Kidney (tissue), 14 donors: ENCODE results near the gene PRKCZ. TPM values are rescaled to one million over a fixed set of nuclear protein-coding genes. Genes with fewer than 3 reads are reported as not detected.

Source experiments
- DNase-seq, 5 donors: peaks; one replicate each; pipeline ENCODE4 v3.0.0-alpha.2; 2013 to 2020
- FAIRE-seq: peaks from 2 replicates; lab custom pipeline; 2012; peaks lifted over from hg19 to GRCh38; lab: Jason Lieb, UNC
- H3K27ac ChIP-seq, 2 donors: one replicate each; pipeline ENCODE4 v1.7.0; 2013; ENCODE audit warnings: low read depth in 2 of 2, low read length in 2 of 2, inconsistent platforms in 1 of 2
- H3K27me3 ChIP-seq: one replicate; pipeline ENCODE4 v1.7.1; 2013; ENCODE audit warnings: low read length, inconsistent platforms; ENCODE audit not compliant: control insufficient read depth, insufficient read depth
- H3K36me3 ChIP-seq, 3 donors: one replicate each; pipeline versions ENCODE4 v1.7.0 to v1.7.1; 2013; ENCODE audit warnings: low read length in 3 of 3, control low read depth in 1 of 3, inconsistent platforms in 1 of 3; ENCODE audit not compliant: insufficient read depth in 3 of 3, control insufficient read depth in 2 of 3
- H3K4me1 ChIP-seq, 3 donors: one replicate each; pipeline versions ENCODE4 v1.7.0 to v1.7.1; 2013; ENCODE audit warnings: low read length in 3 of 3, inconsistent platforms in 1 of 3, low read depth in 1 of 3; ENCODE audit not compliant: control insufficient read depth in 2 of 3, insufficient read depth in 2 of 3
- H3K4me3 ChIP-seq, 3 donors: one replicate each; pipeline versions ENCODE4 v1.7.0 to v1.8.1; 2013; ENCODE audit warnings: low read length in 3 of 3, control low read depth in 1 of 3, inconsistent platforms in 1 of 3
- H3K9ac ChIP-seq, 3 donors: one replicate each; pipeline versions ENCODE4 v1.7.0 to v1.7.1; 2013; ENCODE audit warnings: low read length in 3 of 3, control low read depth in 1 of 3, inconsistent platforms in 1 of 3
- H3K9me3 ChIP-seq, 3 donors: one replicate each; pipeline versions ENCODE4 v1.7.0 to v1.7.1; 2013; ENCODE audit warnings: low read length in 3 of 3, control low read depth in 1 of 3, inconsistent platforms in 1 of 3; ENCODE audit not compliant: control insufficient read depth in 2 of 3, insufficient read depth in 1 of 3
- intact Hi-C: fragments of 100-400 bp; cut with DNase I; formaldehyde crosslinking; loops from one replicate; pipeline ENCODE4 v1.11.1; 2022
- polyA plus RNA-seq: library from polyadenylated mRNA; stranded (reverse); fragments of 350-450 nt; fragmentation: Illumina TruSeq; extraction: RNeasy Lipid Tissue Mini Kit (QIAGEN cat#74804); gene quantifications from one replicate; pipeline ENCODE4 v1.2.3, GENCODE V29; 2014; ENCODE audit warnings: low read depth, low replicate concordance; ENCODE audit not compliant: insufficient read depth
- total RNA-seq: library from RNA; stranded (reverse); fragmentation: NEBNext Ultra II Directional; extraction: Animal tissue kit (Norgen Biotek cat#: 25700); gene quantifications from one replicate; pipeline ENCODE4 v1.2.1, GENCODE V29; 2021
- TF ChIP-seq, protein P1 (sequence below): IDR thresholded peaks from 3 replicates; pipeline ENCODE4 v1.5.1; 2012; ENCODE audit warnings: mild to moderate bottlenecking, moderate library complexity, borderline replicate concordance; ENCODE audit not compliant: insufficient read depth; ENCODE audit errors: extremely low read depth
- donor health status: control.
- donor health status: control.
- donor health status: control.
- donor health status: control.
- donor health status: control.
- donor health status: DM: yes; HTN: yes; CAD: no.
- donor health status: Normal renal cell carcinoma (clear cell type).

The PRKCZ gene
- total and polyA plus RNA-seq, 2 donors from 2014 or later: 24.7 to 42.4 TPM

DNA sequence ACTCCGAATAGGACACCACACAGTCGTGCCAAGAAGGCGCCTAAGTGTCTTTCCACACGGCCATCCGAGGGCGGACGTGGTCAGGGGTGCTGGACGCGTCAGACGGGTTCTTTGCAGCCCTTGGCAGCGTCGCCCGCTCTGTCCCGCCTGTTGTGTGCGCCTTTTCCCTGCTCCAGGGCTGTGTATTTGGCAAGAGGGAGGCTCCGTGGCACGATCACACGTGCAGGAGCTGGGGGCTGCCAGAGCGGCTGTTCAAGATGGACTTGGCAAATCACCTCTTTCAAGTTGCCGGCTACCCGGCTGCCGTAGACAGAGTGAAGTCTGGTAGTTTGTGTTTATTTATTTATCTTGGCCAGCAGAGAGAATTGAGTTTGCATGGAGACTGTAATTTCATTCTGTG, 31.9 kb downstream of the PRKCZ start:
- H3K9ac ChIP-seq: no peak overlapping the region
- peaks cover 0 to 11% (median 0%) of the 10 kb centered on the region in 3 donors for H3K9me3 ChIP-seq
- H3K27me3 ChIP-seq: no peaks in the 10 kb centered on the region
- H3K36me3 ChIP-seq: peaks cover 0 to 7% (median 0%) of the 10 kb centered on the region in 3 donors
- no peak overlapping the region for H3K27ac ChIP-seq
- intact Hi-C loops: no loop called here
- no peaks in the 10 kb centered on the region for H3K4me1 ChIP-seq
- TF ChIP-seq, protein P1, sequence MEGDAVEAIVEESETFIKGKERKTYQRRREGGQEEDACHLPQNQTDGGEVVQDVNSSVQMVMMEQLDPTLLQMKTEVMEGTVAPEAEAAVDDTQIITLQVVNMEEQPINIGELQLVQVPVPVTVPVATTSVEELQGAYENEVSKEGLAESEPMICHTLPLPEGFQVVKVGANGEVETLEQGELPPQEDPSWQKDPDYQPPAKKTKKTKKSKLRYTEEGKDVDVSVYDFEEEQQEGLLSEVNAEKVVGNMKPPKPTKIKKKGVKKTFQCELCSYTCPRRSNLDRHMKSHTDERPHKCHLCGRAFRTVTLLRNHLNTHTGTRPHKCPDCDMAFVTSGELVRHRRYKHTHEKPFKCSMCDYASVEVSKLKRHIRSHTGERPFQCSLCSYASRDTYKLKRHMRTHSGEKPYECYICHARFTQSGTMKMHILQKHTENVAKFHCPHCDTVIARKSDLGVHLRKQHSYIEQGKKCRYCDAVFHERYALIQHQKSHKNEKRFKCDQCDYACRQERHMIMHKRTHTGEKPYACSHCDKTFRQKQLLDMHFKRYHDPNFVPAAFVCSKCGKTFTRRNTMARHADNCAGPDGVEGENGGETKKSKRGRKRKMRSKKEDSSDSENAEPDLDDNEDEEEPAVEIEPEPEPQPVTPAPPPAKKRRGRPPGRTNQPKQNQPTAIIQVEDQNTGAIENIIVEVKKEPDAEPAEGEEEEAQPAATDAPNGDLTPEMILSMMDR: no peak
- DNase-seq (peak in 1 of 5 donors; percentile 73), FAIRE-seq (no peak)
- H3K4me3 ChIP-seq: no peak overlapping the region

DNA sequence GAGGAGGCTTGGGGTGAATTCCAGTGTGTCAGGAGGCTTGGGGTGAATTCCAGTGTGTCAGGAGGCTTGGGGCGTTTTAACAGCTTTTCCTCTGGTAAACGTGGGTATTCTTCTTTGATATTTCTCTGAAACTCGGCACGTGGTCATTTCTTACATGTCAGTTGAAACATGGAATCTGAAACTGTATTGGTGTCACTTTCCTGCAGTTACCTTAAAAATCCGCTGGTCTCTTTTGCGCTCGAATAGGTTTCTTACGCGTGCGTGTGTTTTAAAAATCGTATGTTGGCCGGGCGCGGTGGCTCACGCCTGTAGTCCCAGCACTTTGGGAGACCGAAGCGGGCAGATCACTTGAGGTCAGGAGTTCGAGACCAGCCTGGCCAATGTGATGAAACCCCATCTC, 33.5 kb downstream of the PRKCZ start:
- Histone ChIP-seq H3K4me3 (no peak overlapping the region), H3K27ac (no peak overlapping the region), H3K36me3 (no peaks in the 10 kb centered on the region), H3K9ac (no peak overlapping the region), H3K4me1 (peaks cover 0 to 9% (median 2%) of the 10 kb centered on the region in 3 donors), H3K9me3 (no peaks in the 10 kb centered on the region), H3K27me3 (no peaks in the 10 kb centered on the region)
- FAIRE-seq (no peak), DNase-seq (no peak)
- intact Hi-C loops: no loop called here
- TF ChIP-seq, protein P1: no peak

DNA sequence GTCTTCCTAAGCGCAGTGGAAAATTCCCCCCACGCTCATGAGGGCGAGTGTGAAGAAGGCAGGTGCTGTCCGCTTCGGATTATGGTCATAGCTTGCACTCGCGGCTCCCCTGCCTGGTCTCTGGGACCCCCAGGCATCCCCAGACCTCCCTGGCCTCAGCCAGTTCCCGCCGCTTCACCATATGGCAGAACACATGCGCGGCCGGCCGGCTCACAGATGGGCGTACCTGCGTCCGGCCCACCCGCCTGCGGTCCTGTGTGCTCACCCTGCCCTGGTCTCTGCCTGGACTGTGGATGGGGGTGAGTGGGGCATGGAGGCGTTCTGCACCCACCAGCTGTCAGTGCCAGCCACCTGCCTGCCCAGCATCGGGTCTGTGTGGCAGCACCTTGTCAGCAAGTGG, 34.1 kb downstream of the PRKCZ start:
- no peak overlapping the region for H3K9ac ChIP-seq
- intact Hi-C loops: no loop called here
- no peaks in the 10 kb centered on the region for H3K27me3 ChIP-seq
- DNase-seq (no peak), FAIRE-seq (no peak)
- H3K4me1 ChIP-seq: peaks cover 0 to 9% (median 4%) of the 10 kb centered on the region in 3 donors
- no peak overlapping the region for H3K27ac ChIP-seq
- TF ChIP-seq, protein P1: no peak
- H3K36me3 ChIP-seq: no peaks in the 10 kb centered on the region
- no peaks in the 10 kb centered on the region for H3K9me3 ChIP-seq
- H3K4me3 ChIP-seq: no peak overlapping the region

DNA sequence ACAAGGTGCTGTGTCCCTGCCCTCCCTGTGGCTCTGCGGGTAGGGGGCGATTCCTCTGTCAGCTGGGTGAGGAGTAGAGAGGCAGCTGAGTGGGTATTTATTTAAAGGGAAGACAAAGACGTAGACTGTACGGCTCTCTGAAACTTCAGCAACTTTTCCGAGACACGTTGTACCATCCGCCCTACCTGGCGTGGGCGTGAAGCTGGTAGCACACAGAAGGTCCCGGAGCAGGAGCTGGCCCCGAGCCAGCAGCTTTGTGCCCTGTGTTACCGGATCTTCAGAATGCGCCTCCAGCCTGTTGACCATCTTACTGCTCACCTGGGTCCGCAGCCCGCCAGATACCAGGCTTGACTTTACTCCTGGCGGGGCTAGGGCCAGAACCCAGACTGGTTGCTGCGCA, 34.9 kb downstream of the PRKCZ start:
- FAIRE-seq: no peak
- no peak for DNase-seq
- H3K36me3 ChIP-seq: no peaks in the 10 kb centered on the region
- no peaks in the 10 kb centered on the region for H3K9me3 ChIP-seq
- H3K9ac ChIP-seq: no peak overlapping the region
- H3K27me3 ChIP-seq: no peaks in the 10 kb centered on the region
- intact Hi-C loops: no loop called here
- H3K4me1 ChIP-seq: peaks cover 0 to 9% (median 4%) of the 10 kb centered on the region in 3 donors
- H3K4me3 ChIP-seq: no peak overlapping the region
- TF ChIP-seq, protein P1: no peak
- H3K27ac ChIP-seq: no peak overlapping the region
